Stimulated activated CD4-positive, alpha-beta T cell treated with anti-CD3 and anti-CD28 coated beads, Interleukin-15, amount 100 ng/mL, for 48 hours (primary cell): ENCODE data around the gene DNAJC11.
"Not testable (repeated sequence)": the region's sequence is repeated elsewhere in the genome, so short reads cannot be mapped to it uniquely, and the experiment has no call there.

Source experiments
- DNase-seq, 2 donors: peaks; one replicate each; pipeline ENCODE4 v3.0.0-alpha.2; 2020; ENCODE audit warnings: low read depth in 2 of 2

The DNAJC11 gene

GRCh38 chr1:6600410-6601048, 101.1 kb downstream of the DNAJC11 start:
- DNase-seq: no peak

- not testable (repeated sequence) for DNase-seq
These were observed 101.6 kb downstream of the DNAJC11 start for GRCh38 chr1:6599991-6600390.

- peak in 1 of 2 donors; percentile 53 for DNase-seq
These were observed 102.3 kb downstream of the DNAJC11 start for GRCh38 chr1:6599141-6599975.

DNA sequence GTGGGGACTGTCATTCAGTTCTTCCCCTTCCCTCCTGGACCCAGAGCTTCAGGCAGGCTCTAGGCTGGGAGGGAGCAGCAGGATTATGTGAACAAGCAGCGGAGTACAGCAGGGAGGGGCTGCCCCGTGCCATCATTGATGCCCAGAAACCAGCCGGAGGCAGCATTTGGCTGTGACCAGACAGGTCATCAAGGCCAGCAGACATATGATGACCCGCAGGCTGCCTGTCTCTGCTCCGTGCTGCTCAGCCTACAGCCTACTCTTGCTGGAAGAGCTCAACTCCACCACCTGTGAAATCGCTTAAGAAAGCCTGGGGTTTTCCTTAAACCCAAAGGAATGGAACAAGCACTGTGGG, 103.9 kb downstream of the DNAJC11 start:
- no peak for DNase-seq

- DNase-seq: no peak
These were observed 104.5 kb downstream of the DNAJC11 start for GRCh38 chr1:6596886-6597776.

DNA sequence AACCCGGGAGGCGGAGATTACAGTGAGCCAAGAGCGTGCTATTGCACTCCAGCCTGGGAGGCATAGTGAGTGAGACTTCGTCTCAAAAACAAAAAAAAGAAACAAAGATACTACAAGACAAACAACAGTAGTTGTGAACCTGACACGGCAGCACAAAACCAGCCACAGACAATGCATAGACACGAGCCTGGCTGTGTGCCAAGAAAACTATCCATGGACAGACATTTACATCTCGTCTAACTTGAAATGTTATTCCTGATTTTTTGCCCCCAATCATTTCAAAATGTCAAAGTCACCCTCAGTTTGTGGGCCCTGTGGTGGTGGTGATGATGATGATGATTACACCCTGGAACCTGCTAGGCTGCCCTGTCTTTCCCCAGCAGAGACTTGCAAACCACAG, 105.3 kb downstream of the DNAJC11 start:
- DNase-seq: no peak

GRCh38 chr1:6594977-6595740, 106.5 kb downstream of the DNAJC11 start:
- DNase-seq: no peak

- no peak for DNase-seq
These were observed 107.8 kb downstream of the DNAJC11 start for GRCh38 chr1:6593810-6594209.

GRCh38 chr1:6592865-6593593, 108.6 kb downstream of the DNAJC11 start:
- DNase-seq: no peak

- no peak for DNase-seq
These were observed 109.2 kb downstream of the DNAJC11 start for GRCh38 chr1:6592441-6592840.

- DNase-seq: no peak
These were observed 110.0 kb downstream of the DNAJC11 start for GRCh38 chr1:6591644-6592043.

GRCh38 chr1:6591222-6591621, 110.4 kb downstream of the DNAJC11 start:
- DNase-seq: no peak

- DNase-seq: no peak
These were observed 111.6 kb downstream of the DNAJC11 start for GRCh38 chr1:6590046-6590445.

GRCh38 chr1:6588893-6589520, 112.6 kb downstream of the DNAJC11 start:
- DNase-seq: no peak

DNA sequence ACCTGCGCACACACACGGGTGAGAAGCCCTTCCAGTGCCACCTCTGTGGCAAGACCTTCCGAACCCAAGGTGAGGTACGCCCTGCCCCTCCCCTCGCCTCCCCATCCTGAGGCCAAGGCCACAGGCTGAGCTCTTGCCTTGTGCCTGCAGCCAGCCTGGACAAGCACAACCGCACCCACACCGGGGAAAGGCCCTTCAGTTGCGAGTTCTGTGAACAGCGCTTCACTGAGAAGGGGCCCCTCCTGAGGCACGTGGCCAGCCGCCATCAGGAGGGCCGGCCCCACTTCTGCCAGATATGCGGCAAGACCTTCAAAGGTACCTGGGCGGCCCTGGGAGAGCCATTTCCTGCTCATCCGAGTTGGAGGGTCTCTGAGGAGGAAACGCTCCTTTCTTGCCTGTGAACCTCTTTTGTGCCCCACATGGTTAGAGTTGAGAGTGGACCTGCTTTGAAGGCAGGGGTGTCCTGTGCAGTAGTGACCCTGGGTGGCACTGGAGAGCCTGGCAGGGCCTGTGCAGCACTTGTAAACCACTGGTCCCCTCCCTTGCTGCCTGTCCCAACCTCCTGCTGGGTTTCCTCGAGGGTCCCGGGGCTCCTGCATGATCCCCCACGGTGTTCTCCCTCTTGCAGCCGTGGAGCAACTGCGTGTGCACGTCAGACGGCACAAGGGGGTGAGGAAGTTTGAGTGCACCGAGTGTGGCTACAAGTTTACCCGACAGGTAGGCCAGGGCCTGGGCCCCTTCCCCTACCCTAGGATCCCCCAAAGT, 113.3 kb downstream of the DNAJC11 start:
- no peak for DNase-seq

GRCh38 chr1:6587261-6588005, 114.2 kb downstream of the DNAJC11 start:
- no peak for DNase-seq

GRCh38 chr1:6586404-6586816, 115.2 kb downstream of the DNAJC11 start:
- no peak for DNase-seq

GRCh38 chr1:6585841-6586240, 115.8 kb downstream of the DNAJC11 start:
- no peak for DNase-seq
